HG03439 (cell line): ENCODE results near the gene RAC3.

Experiments
- ATAC-seq: cut with Tn5 transposase; IDR thresholded peaks from one replicate; pipeline ENCODE4 v1.9.1; 2021; ENCODE audit warnings: mild to moderate bottlenecking, moderate library complexity; ENCODE audit not compliant: unreplicated experiment

Gene RAC3

GRCh38 chr17:82011617-82012187, 19.8 kb upstream of the RAC3 start:
- ATAC-seq: no peak

- no peak for ATAC-seq
Observed at GRCh38 chr17:82012261-82012639, 19.2 kb upstream of the RAC3 start.

- ATAC-seq: no peak
Observed at GRCh38 chr17:82012640-82013295, 18.7 kb upstream of the RAC3 start.

- ATAC-seq: no peak
Observed at GRCh38 chr17:82013341-82013740, 18.1 kb upstream of the RAC3 start.

GRCh38 chr17:82013772-82014321, 17.6 kb upstream of the RAC3 start:
- ATAC-seq: no peak

- ATAC-seq: no peak
Observed at GRCh38 chr17:82014432-82014831, 17.0 kb upstream of the RAC3 start.

- ATAC-seq: no peak
Observed at GRCh38 chr17:82014971-82015310, 16.5 kb upstream of the RAC3 start.

GRCh38 chr17:82015311-82015971, 16.0 kb upstream of the RAC3 start:
- no peak for ATAC-seq

GRCh38 chr17:82016061-82016874, 15.2 kb upstream of the RAC3 start:
- no peak for ATAC-seq

GRCh38 chr17:82016875-82017459, 14.5 kb upstream of the RAC3 start:
- no peak for ATAC-seq

- no peak for ATAC-seq
Observed at GRCh38 chr17:82017612-82018151, 13.8 kb upstream of the RAC3 start.

- no peak for ATAC-seq
Observed at GRCh38 chr17:82018152-82018988, 13.1 kb upstream of the RAC3 start.

- no peak for ATAC-seq
Observed at GRCh38 chr17:82018989-82019689, 12.3 kb upstream of the RAC3 start.

GRCh38 chr17:82019690-82020571, 11.5 kb upstream of the RAC3 start:
- no peak for ATAC-seq

- ATAC-seq: no peak
Observed at GRCh38 chr17:82020572-82021106, 10.8 kb upstream of the RAC3 start.

- ATAC-seq: no peak
Observed at GRCh38 chr17:82021107-82021899, 10.2 kb upstream of the RAC3 start.

- no peak for ATAC-seq
Observed at GRCh38 chr17:82021900-82022309, 9.6 kb upstream of the RAC3 start.
